Tibial nerve (tissue), 3 donors: Measurements from ENCODE around the gene CNOT10.

Source experiments
- POLR2A ChIP-seq, 2 donors: fragments of 450-650 bp; IDR thresholded peaks; one replicate each; pipeline ENCODE4 v1.6.1; 2017; ENCODE audit warnings: antibody characterized with exemption in 2 of 2, mild to moderate bottlenecking in 2 of 2, moderate library complexity in 2 of 2
- TF ChIP-seq, protein P1 (sequence below), 5 experiments: fragments of 200-600 bp in 3 of 5; fragments of 450-650 bp in 2 of 5; sonication (generic) in 3 of 5; IDR thresholded peaks; one replicate each; pipeline ENCODE4 v1.5.1; 2016 to 2019; ENCODE audit warnings: antibody characterized with exemption in 5 of 5, mild to moderate bottlenecking in 3 of 5, moderate library complexity in 2 of 5

DNA sequence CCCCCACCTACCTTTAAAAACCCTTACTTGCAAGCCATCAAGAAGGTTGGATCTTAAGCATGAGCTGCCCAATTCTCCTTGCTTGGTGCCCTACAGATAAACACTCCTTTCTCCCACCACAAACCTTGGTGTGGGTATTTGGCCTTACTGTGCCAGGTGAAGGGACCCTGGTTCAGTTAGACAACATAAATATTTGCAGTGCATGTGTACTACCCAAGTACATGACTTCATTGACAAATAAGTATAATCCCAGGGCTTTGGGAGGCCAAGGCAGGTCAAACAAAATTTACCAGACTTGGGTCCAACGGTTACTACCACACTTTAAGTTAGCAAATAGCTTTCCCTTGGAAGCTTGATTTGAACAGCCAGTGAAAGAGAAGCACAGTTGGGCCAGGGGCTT is 9.3 kb upstream of the CNOT10 start:
- TF ChIP-seq, protein P1, sequence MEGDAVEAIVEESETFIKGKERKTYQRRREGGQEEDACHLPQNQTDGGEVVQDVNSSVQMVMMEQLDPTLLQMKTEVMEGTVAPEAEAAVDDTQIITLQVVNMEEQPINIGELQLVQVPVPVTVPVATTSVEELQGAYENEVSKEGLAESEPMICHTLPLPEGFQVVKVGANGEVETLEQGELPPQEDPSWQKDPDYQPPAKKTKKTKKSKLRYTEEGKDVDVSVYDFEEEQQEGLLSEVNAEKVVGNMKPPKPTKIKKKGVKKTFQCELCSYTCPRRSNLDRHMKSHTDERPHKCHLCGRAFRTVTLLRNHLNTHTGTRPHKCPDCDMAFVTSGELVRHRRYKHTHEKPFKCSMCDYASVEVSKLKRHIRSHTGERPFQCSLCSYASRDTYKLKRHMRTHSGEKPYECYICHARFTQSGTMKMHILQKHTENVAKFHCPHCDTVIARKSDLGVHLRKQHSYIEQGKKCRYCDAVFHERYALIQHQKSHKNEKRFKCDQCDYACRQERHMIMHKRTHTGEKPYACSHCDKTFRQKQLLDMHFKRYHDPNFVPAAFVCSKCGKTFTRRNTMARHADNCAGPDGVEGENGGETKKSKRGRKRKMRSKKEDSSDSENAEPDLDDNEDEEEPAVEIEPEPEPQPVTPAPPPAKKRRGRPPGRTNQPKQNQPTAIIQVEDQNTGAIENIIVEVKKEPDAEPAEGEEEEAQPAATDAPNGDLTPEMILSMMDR (IDR thresholded peaks at IDR 0.05): no peak
- no peak for TF ChIP-seq POLR2A (IDR thresholded peaks at IDR 0.05)
